GM19351 (cell line): ENCODE measurements around the gene DDI1.
"Not testable (repeated sequence)": the region's sequence is repeated elsewhere in the genome, so short reads cannot be mapped to it uniquely, and the experiment has no call there.

ENCODE experiments used
- ATAC-seq: cut with Tn5 transposase; IDR thresholded peaks from one replicate; pipeline ENCODE4 v1.9.1; 2021; ENCODE audit warnings: mild to moderate bottlenecking, moderate library complexity; ENCODE audit not compliant: unreplicated experiment

Gene DDI1

GRCh38 chr11:104036995-104037394 is 555 bp downstream of the DDI1 start:
- ATAC-seq, result no peak

- ATAC-seq, result no peak
Observed at GRCh38 chr11:104041792-104042191, 5.4 kb downstream of the DDI1 start.

GRCh38 chr11:104043142-104043541 is 6.7 kb downstream of the DDI1 start:
- ATAC-seq, result no peak

- ATAC-seq, result no peak
Observed at GRCh38 chr11:104043678-104044239, 7.3 kb downstream of the DDI1 start.

GRCh38 chr11:104046331-104046730 is 9.9 kb downstream of the DDI1 start:
- ATAC-seq, result no peak

- not testable (repeated sequence) for ATAC-seq
Observed at GRCh38 chr11:104046858-104047257, 10.4 kb downstream of the DDI1 start.

- no peak for ATAC-seq
Observed at GRCh38 chr11:104049116-104049515, 12.7 kb downstream of the DDI1 start.

- no peak for ATAC-seq
Observed at GRCh38 chr11:104051778-104052177, 15.3 kb downstream of the DDI1 start.

GRCh38 chr11:104053743-104054478 is 17.5 kb downstream of the DDI1 start:
- no peak for ATAC-seq

GRCh38 chr11:104054911-104055529 is 18.6 kb downstream of the DDI1 start:
- no peak for ATAC-seq

- ATAC-seq, result no peak
Observed at GRCh38 chr11:104055596-104055995, 19.2 kb downstream of the DDI1 start.

GRCh38 chr11:104057908-104058307 is 21.5 kb downstream of the DDI1 start:
- no peak for ATAC-seq

GRCh38 chr11:104058680-104059079 is 22.2 kb downstream of the DDI1 start:
- ATAC-seq, result no peak

GRCh38 chr11:104060004-104060794 is 23.8 kb downstream of the DDI1 start:
- no peak for ATAC-seq

GRCh38 chr11:104060820-104061219 is 24.4 kb downstream of the DDI1 start:
- peak; percentile 84 for ATAC-seq

- no peak for ATAC-seq
Observed at GRCh38 chr11:104061853-104062521, 25.5 kb downstream of the DDI1 start.

GRCh38 chr11:104064034-104064630 is 27.7 kb downstream of the DDI1 start:
- no peak for ATAC-seq

GRCh38 chr11:104067534-104067933 is 31.1 kb downstream of the DDI1 start:
- no peak for ATAC-seq

- peak; percentile 88 for ATAC-seq
Observed at GRCh38 chr11:104073950-104074705, 37.7 kb downstream of the DDI1 start.

GRCh38 chr11:104075091-104075490 is 38.7 kb downstream of the DDI1 start:
- ATAC-seq, result no peak
